HepG2 (cell line): ENCODE results near the gene WNT3. TPM values are rescaled to one million over a fixed set of nuclear protein-coding genes. Genes with fewer than 3 reads are reported as not detected.

ENCODE experiments used
- HNF4G ChIP-seq, 2 experiments: sonication (generic) in 1 of 2; formaldehyde crosslinking in 1 of 2; IDR thresholded peaks; 2 replicates each; pipeline versions ENCODE4 v1.4.0 to v1.6.1; 2011 to 2020; ENCODE audit warnings: borderline replicate concordance in 2 of 2, low read depth in 2 of 2, mild to moderate bottlenecking in 2 of 2, low read length in 1 of 2, missing genetic modification reagents in 1 of 2, moderate library complexity in 1 of 2
- KDM4B ChIP-seq: sonication (generic); formaldehyde crosslinking; IDR thresholded peaks from 2 replicates; pipeline ENCODE4 v1.4.0; 2020; ENCODE audit warnings: missing genetic modification reagents
- NFIB ChIP-seq: sonication (generic); formaldehyde crosslinking; IDR thresholded peaks from 2 replicates; pipeline ENCODE4 v1.9.0; 2021; ENCODE audit warnings: missing genetic modification reagents, mild to moderate bottlenecking, borderline replicate concordance
- PHF20 ChIP-seq: sonication (generic); formaldehyde crosslinking; IDR thresholded peaks from 2 replicates; pipeline ENCODE4 v1.5.0; 2020; ENCODE audit warnings: mild to moderate bottlenecking, missing genetic modification reagents
- POGZ ChIP-seq: sonication (generic); formaldehyde crosslinking; IDR thresholded peaks from 2 replicates; pipeline ENCODE4 v1.4.0; 2020; ENCODE audit warnings: mild to moderate bottlenecking, missing genetic modification reagents
- POLR2AphosphoS5 ChIP-seq: IDR thresholded peaks from 2 replicates; pipeline ENCODE4 v1.6.1; 2012; ENCODE audit warnings: low read depth, low read length
- SIX1 ChIP-seq: sonication (generic); formaldehyde crosslinking; IDR thresholded peaks from 2 replicates; pipeline ENCODE4 v1.4.0; 2020; ENCODE audit warnings: missing genetic modification reagents, borderline replicate concordance
- ZNF253 ChIP-seq: sonication (generic); formaldehyde crosslinking; IDR thresholded peaks from 2 replicates; pipeline ENCODE4 v1.8.0; 2022; ENCODE audit warnings: mild to moderate bottlenecking, missing genetic modification reagents, borderline replicate concordance
- ZNF431 ChIP-seq: sonication (generic); formaldehyde crosslinking; IDR thresholded peaks from 2 replicates; pipeline ENCODE4 v1.9.0; 2022; ENCODE audit warnings: missing genetic modification reagents, low read depth, mild to moderate bottlenecking, borderline replicate concordance
- ZNF552 ChIP-seq: sonication (generic); formaldehyde crosslinking; IDR thresholded peaks from 2 replicates; pipeline ENCODE4 v1.9.0; 2022; ENCODE audit warnings: missing genetic modification reagents, mild to moderate bottlenecking, borderline replicate concordance
- ZNF572 ChIP-seq: sonication (generic); formaldehyde crosslinking; IDR thresholded peaks from 2 replicates; pipeline ENCODE4 v1.5.1; 2020; ENCODE audit warnings: mild to moderate bottlenecking, missing genetic modification reagents
- ZNF609 ChIP-seq: sonication (generic); formaldehyde crosslinking; IDR thresholded peaks from 2 replicates; pipeline ENCODE4 v1.4.0; 2020; ENCODE audit warnings: mild to moderate bottlenecking, missing genetic modification reagents, borderline replicate concordance
- ZNF83 ChIP-seq: sonication (generic); formaldehyde crosslinking; IDR thresholded peaks from 2 replicates; pipeline ENCODE4 v1.4.0; 2020; ENCODE audit warnings: missing genetic modification reagents, mild to moderate bottlenecking, borderline replicate concordance
- polyA plus RNA-seq, 8 experiments: library from polyadenylated mRNA; depleted of rRNA in 3 of 8; stranded (reverse) in 7 of 8; unstranded in 1 of 8; fragments of >200 nt; fragmentation: Illumina TruSeq in 4 of 8; extraction: Trizol in 4 of 8; gene quantifications; 2 replicates each; pipeline versions ENCODE4 v1.2.1 to v1.2.3, GENCODE V29; 2011 to 2016; ENCODE audit warnings: low read depth in 4 of 8, missing spikeins in 1 of 8, mixed read lengths in 1 of 8; ENCODE audit not compliant: insufficient read depth in 1 of 8
- total RNA-seq, 5 experiments: library from RNA; depleted of rRNA; stranded (reverse); fragments of >200 nt; fragmentation: Illumina TruSeq; extraction: Trizol; gene quantifications; 2 replicates each; pipeline ENCODE4 v1.2.3, GENCODE V29; 2016; ENCODE audit warnings: low read depth in 1 of 5
- TF ChIP-seq, protein P1 (sequence below): sonication (generic); formaldehyde crosslinking; IDR thresholded peaks from 2 replicates; pipeline ENCODE4 v1.4.0; 2020; ENCODE audit warnings: mild to moderate bottlenecking, low read depth, missing genetic modification reagents
- TF ChIP-seq, protein P2 (sequence below): sonication (generic); formaldehyde crosslinking; IDR thresholded peaks from 2 replicates; pipeline ENCODE4; 2020; ENCODE audit warnings: missing genetic modification reagents, mild to moderate bottlenecking, borderline replicate concordance
- TF ChIP-seq, protein P3 (sequence below): sonication (generic); formaldehyde crosslinking; conservative IDR thresholded peaks from 2 replicates; pipeline ENCODE4 v1.4.0; 2020; ENCODE audit warnings: missing genetic modification reagents

WNT3 gene
- total and polyA plus RNA-seq, 2 of the 13 experiments (the other 11 are each of a cell fraction or from before 2014, with no cell fraction given) = 8.5 to 10.3 TPM

GRCh38 chr17:46841561-46842379 is 23.3 kb upstream of the WNT3 start (continued):
- TF ChIP-seq, protein P1, sequence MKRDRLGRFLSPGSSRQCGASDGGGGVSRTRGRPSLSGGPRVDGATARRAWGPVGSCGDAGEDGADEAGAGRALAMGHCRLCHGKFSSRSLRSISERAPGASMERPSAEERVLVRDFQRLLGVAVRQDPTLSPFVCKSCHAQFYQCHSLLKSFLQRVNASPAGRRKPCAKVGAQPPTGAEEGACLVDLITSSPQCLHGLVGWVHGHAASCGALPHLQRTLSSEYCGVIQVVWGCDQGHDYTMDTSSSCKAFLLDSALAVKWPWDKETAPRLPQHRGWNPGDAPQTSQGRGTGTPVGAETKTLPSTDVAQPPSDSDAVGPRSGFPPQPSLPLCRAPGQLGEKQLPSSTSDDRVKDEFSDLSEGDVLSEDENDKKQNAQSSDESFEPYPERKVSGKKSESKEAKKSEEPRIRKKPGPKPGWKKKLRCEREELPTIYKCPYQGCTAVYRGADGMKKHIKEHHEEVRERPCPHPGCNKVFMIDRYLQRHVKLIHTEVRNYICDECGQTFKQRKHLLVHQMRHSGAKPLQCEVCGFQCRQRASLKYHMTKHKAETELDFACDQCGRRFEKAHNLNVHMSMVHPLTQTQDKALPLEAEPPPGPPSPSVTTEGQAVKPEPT = no peak
- TF ChIP-seq, protein P2, sequence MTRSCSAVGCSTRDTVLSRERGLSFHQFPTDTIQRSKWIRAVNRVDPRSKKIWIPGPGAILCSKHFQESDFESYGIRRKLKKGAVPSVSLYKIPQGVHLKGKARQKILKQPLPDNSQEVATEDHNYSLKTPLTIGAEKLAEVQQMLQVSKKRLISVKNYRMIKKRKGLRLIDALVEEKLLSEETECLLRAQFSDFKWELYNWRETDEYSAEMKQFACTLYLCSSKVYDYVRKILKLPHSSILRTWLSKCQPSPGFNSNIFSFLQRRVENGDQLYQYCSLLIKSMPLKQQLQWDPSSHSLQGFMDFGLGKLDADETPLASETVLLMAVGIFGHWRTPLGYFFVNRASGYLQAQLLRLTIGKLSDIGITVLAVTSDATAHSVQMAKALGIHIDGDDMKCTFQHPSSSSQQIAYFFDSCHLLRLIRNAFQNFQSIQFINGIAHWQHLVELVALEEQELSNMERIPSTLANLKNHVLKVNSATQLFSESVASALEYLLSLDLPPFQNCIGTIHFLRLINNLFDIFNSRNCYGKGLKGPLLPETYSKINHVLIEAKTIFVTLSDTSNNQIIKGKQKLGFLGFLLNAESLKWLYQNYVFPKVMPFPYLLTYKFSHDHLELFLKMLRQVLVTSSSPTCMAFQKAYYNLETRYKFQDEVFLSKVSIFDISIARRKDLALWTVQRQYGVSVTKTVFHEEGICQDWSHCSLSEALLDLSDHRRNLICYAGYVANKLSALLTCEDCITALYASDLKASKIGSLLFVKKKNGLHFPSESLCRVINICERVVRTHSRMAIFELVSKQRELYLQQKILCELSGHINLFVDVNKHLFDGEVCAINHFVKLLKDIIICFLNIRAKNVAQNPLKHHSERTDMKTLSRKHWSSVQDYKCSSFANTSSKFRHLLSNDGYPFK (CRISPR knock-in tag) = peak; percentile 27; the same call in 1 of the 2 replicates
- no peak for TF ChIP-seq ZNF83
- no peak for TF ChIP-seq POLR2AphosphoS5
- no peak for TF ChIP-seq KDM4B
- TF ChIP-seq ZNF552 (CRISPR knock-in tag) = no peak
- no peak for TF ChIP-seq HNF4G (IDR thresholded peaks at IDR 0.05; ENCODE audit: borderline replicate concordance, low read depth, low read length)
- 0 out of 2 replicates have a peak, but pooled peaks have one; percentile 44 for TF ChIP-seq HNF4G (CRISPR knock-in tag; IDR thresholded peaks at IDR 0.05; ENCODE audit: borderline replicate concordance, low read depth)
- no peak for TF ChIP-seq ZNF431 (CRISPR knock-in tag)
- no peak for TF ChIP-seq ZNF572
- no peak; the same call in 1 of the 2 replicates for TF ChIP-seq ZNF253
- TF ChIP-seq POGZ = no peak
- TF ChIP-seq SIX1 (CRISPR knock-in tag) = no peak
- TF ChIP-seq PHF20 (CRISPR knock-in tag) = no peak
- no peak for TF ChIP-seq ZNF609 (CRISPR knock-in tag)
- no peak for TF ChIP-seq NFIB (CRISPR knock-in tag)
- TF ChIP-seq, protein P3, sequence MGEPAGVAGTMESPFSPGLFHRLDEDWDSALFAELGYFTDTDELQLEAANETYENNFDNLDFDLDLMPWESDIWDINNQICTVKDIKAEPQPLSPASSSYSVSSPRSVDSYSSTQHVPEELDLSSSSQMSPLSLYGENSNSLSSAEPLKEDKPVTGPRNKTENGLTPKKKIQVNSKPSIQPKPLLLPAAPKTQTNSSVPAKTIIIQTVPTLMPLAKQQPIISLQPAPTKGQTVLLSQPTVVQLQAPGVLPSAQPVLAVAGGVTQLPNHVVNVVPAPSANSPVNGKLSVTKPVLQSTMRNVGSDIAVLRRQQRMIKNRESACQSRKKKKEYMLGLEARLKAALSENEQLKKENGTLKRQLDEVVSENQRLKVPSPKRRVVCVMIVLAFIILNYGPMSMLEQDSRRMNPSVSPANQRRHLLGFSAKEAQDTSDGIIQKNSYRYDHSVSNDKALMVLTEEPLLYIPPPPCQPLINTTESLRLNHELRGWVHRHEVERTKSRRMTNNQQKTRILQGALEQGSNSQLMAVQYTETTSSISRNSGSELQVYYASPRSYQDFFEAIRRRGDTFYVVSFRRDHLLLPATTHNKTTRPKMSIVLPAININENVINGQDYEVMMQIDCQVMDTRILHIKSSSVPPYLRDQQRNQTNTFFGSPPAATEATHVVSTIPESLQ (CRISPR knock-in tag) = no peak
